HL-60 (cell line): ENCODE measurements around the gene P2RX6.

ENCODE experiments used
- DNase-seq, 2 experiments: peaks; one replicate each; pipeline ENCODE4 v3.0.0-alpha.2; 2010 to 2020; ENCODE audit warnings: low read depth in 1 of 2, low spot score in 1 of 2
- H3K27ac ChIP-seq: fragments of 250-450 bp; sonication (Bioruptor Pico); replicated peaks from 2 replicates; pipeline ENCODE4 v1.5.1; 2020; ENCODE audit warnings: mild to moderate bottlenecking, moderate library complexity
- H3K27me3 ChIP-seq: fragments of 250-450 bp; sonication (Bioruptor Pico); 2 replicates; pipeline ENCODE4 v1.5.1; 2021; ENCODE audit warnings: mild to moderate bottlenecking, moderate library complexity; ENCODE audit not compliant: insufficient read depth, poor library complexity, severe bottlenecking
- H3K4me3 ChIP-seq: replicated peaks from 2 replicates; pipeline ENCODE4 v1.5.1; 2011; ENCODE audit warnings: mild to moderate bottlenecking, control low read depth, low read length; ENCODE audit not compliant: insufficient read depth
- GABPA ChIP-seq: IDR thresholded peaks from 2 replicates; pipeline ENCODE4 v1.6.1; 2012; ENCODE audit warnings: low read depth
- POLR2AphosphoS5 ChIP-seq: IDR thresholded peaks from 2 replicates; pipeline ENCODE4 v1.6.1; 2012; ENCODE audit warnings: low read depth
- SPI1 ChIP-seq: IDR thresholded peaks from 2 replicates; pipeline ENCODE4 v1.6.1; 2012; ENCODE audit warnings: low read depth, mild to moderate bottlenecking, borderline replicate concordance
- TF ChIP-seq, protein P1 (sequence below): IDR thresholded peaks from one replicate; pipeline ENCODE4 v1.5.1; 2011; ENCODE audit warnings: low read length, control low read depth, inconsistent platforms; ENCODE audit not compliant: insufficient read depth
- TF ChIP-seq, protein P2 (sequence below): IDR thresholded peaks from 2 replicates; pipeline ENCODE4 v1.6.1; 2012; ENCODE audit warnings: low read depth; ENCODE audit not compliant: insufficient replicate concordance

The P2RX6 gene

DNA sequence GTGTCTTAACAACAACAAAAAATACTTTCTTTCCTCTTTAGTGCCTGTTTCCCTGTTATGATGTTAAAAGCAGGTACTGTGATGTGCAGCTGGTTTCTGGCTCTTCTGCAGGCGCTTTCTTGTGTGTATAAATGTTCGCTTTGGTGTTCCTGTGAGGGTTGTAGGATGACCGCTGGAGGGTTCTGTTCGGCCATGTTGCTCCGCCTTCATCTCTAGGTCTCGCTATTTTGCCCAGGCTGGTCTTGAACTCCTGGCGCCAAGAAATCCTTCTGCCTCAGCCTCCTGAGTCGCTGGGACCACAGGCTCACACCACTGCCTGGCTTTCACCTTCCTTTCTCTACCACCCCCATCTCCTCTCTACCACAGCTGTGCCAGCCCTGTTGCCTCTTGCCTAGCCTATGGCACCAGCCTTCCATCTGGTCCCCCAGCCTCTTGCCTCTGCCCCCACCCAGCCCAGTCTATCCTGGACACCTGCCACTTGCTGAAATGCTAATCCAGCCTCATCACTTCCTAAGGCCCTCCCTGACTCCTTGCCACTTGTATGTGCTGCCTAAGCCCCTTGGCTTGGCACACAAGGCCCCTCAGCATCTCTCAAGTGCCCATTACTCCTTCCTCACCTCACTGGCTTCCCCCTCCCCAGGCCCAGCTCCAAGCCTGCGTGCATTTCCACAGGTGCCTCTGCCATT is 36.3 kb downstream of the P2RX6 start:
- Histone ChIP-seq H3K27me3 (peaks cover 3% of the 10 kb centered on the region), H3K4me3 (no peak overlapping the region), H3K27ac (no peak overlapping the region)
- no peak for DNase-seq
- TF ChIP-seq POLR2AphosphoS5, result no peak
- TF ChIP-seq GABPA, result no peak
- TF ChIP-seq, protein P1, sequence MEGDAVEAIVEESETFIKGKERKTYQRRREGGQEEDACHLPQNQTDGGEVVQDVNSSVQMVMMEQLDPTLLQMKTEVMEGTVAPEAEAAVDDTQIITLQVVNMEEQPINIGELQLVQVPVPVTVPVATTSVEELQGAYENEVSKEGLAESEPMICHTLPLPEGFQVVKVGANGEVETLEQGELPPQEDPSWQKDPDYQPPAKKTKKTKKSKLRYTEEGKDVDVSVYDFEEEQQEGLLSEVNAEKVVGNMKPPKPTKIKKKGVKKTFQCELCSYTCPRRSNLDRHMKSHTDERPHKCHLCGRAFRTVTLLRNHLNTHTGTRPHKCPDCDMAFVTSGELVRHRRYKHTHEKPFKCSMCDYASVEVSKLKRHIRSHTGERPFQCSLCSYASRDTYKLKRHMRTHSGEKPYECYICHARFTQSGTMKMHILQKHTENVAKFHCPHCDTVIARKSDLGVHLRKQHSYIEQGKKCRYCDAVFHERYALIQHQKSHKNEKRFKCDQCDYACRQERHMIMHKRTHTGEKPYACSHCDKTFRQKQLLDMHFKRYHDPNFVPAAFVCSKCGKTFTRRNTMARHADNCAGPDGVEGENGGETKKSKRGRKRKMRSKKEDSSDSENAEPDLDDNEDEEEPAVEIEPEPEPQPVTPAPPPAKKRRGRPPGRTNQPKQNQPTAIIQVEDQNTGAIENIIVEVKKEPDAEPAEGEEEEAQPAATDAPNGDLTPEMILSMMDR, result no peak
- TF ChIP-seq, protein P2, sequence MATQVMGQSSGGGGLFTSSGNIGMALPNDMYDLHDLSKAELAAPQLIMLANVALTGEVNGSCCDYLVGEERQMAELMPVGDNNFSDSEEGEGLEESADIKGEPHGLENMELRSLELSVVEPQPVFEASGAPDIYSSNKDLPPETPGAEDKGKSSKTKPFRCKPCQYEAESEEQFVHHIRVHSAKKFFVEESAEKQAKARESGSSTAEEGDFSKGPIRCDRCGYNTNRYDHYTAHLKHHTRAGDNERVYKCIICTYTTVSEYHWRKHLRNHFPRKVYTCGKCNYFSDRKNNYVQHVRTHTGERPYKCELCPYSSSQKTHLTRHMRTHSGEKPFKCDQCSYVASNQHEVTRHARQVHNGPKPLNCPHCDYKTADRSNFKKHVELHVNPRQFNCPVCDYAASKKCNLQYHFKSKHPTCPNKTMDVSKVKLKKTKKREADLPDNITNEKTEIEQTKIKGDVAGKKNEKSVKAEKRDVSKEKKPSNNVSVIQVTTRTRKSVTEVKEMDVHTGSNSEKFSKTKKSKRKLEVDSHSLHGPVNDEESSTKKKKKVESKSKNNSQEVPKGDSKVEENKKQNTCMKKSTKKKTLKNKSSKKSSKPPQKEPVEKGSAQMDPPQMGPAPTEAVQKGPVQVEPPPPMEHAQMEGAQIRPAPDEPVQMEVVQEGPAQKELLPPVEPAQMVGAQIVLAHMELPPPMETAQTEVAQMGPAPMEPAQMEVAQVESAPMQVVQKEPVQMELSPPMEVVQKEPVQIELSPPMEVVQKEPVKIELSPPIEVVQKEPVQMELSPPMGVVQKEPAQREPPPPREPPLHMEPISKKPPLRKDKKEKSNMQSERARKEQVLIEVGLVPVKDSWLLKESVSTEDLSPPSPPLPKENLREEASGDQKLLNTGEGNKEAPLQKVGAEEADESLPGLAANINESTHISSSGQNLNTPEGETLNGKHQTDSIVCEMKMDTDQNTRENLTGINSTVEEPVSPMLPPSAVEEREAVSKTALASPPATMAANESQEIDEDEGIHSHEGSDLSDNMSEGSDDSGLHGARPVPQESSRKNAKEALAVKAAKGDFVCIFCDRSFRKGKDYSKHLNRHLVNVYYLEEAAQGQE, result no peak
- no peak for TF ChIP-seq SPI1

GRCh38 chr22:21051831-21052400 is 37.0 kb downstream of the P2RX6 start:
- no peak for TF ChIP-seq GABPA
- peaks cover 7% of the 10 kb centered on the region for H3K27me3 ChIP-seq
- no peak overlapping the region for H3K4me3 ChIP-seq
- no peak for DNase-seq
- H3K27ac ChIP-seq, result no peak overlapping the region

DNA sequence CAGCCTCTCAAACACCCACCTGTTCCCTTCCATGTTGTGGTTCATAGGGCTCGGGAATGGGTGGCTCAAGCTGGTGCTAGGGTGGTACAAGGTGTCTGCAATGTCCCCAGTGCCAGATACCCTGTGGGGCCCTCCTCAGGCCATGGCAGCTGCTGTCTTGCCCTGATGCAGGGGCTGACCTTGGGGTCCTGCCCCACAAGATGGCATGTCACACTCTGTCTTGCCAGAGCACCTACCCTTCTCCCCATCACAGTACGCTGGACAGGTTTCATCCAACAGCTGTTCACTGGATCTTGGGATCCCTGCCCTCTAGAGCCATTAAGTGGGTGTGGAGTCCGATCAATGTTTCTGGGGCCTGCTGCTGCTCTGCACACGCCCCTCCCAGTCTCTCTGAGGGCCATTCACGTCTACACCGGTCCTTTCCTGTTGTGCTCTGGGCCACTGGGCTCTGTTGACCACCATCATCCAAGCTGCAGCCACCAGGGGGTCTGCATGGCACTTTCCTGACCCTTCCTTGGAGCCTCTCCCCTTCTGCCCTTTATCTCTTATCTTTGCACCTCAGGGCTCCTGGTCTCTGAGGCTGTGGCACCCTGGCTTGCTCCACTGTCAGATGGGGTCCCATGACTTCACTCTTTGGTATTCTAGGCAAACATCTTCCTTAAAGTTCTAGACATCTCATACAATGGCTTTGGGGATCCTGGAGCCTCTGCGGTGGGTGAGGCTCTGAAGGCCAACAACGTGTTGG is 37.9 kb downstream of the P2RX6 start:
- no peak for TF ChIP-seq GABPA
- TF ChIP-seq, protein P1, result no peak
- TF ChIP-seq POLR2AphosphoS5, result no peak
- TF ChIP-seq, protein P2, result no peak
- no peak for TF ChIP-seq SPI1
- Histone ChIP-seq H3K4me3 (no peak overlapping the region), H3K27ac (no peak overlapping the region), H3K27me3 (peaks cover 7% of the 10 kb centered on the region)
- DNase-seq, result no peak

DNA sequence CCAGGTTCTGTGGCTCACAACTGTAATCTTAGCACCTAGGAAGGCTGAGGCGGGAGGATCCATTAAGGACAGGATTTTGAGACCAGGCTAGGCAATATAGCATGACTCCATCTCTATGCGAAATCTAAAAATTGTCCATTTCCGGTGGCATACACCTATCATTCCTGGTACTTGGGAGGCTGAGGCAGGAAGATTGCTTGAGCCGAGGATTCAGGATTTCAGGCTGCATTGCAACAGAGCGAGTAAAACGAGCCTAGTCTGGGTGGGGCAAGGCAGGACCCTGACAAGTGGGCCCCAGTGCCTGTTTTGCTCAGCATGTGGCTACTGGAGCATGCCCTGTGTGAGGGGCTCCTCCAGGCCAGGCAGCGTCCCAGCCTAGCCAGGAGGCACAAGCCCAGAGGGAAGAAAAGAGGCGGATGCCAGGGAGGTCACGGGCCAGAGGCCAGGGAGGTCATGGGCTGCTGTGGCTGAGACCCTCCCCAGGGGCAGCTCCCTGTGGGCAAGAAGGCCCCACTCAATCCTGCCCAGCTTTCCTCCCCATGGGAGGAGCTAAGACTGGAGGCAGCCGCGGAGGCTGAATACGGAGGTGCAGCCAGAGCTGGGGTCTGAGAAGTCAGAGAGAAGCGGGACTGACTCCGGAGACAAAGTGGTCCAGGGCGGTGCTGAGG is 39.2 kb downstream of the P2RX6 start:
- no peak overlapping the region for H3K4me3 ChIP-seq
- TF ChIP-seq GABPA (no peak), SPI1 (no peak), POLR2AphosphoS5 (no peak)
- TF ChIP-seq, protein P2, result no peak
- TF ChIP-seq, protein P1, result no peak
- no peak for DNase-seq
- peaks cover 9% of the 10 kb centered on the region for H3K27me3 ChIP-seq
- H3K27ac ChIP-seq, result no peak overlapping the region
